Endothelial cell of umbilical vein (primary cell): Measurements from ENCODE around the gene CEP20. TPM values are rescaled to one million over a fixed set of nuclear protein-coding genes. Genes with fewer than 3 reads are reported as not detected.

ENCODE experiments used
- BruUV-seq: library from RNA; stranded (reverse); fragments of 400-500 nt; replicated peaks from 2 replicates; lab custom pipeline; 2021; lab: Mats Ljungman, UMichigan
- CTCF ChIA-PET: fragments of 300-600, 350-600 bp; sonication (Branson Sonifier 250); formaldehyde crosslinking; loops from one replicate; lab custom pipeline; 2021; ENCODE audit warnings: antibody characterized with exemption, inconsistent platforms; lab: Charles Lee
- POLR2A ChIA-PET: fragments of 300-600, 350-600 bp; sonication (Branson Sonifier 250); formaldehyde crosslinking; loops from one replicate; lab custom pipeline; 2021; ENCODE audit warnings: antibody characterized with exemption, inconsistent platforms; lab: Charles Lee
- DNase-seq: peaks from one replicate; pipeline ENCODE4 v3.0.0-alpha.2; 2011; ENCODE audit warnings: low read depth, low spot score
- FAIRE-seq: peaks from 2 replicates; lab custom pipeline; 2011; peaks lifted over from hg19 to GRCh38; lab: Jason Lieb, UNC
- H2AFZ ChIP-seq: 2 replicates; pipeline ENCODE4 v1.6.0; 2012; ENCODE audit warnings: low read depth, low read length, control low read depth, inconsistent platforms
- H3K27ac ChIP-seq: 2 replicates; pipeline ENCODE4 v1.5.1; 2011; ENCODE audit warnings: low read depth, mild to moderate bottlenecking, control low read depth, low read length, moderate library complexity; ENCODE audit not compliant: insufficient read depth
- H3K27me3 ChIP-seq, 2 experiments: 2 replicates each; pipeline versions ENCODE4 v1.6.0 to v1.6.1; 2011; ENCODE audit warnings: low read length in 2 of 2, mixed read lengths in 1 of 2; ENCODE audit not compliant: control insufficient read depth in 2 of 2, insufficient read depth in 2 of 2
- H3K36me3 ChIP-seq, 2 experiments: 2 replicates in 1 of 2; 3 replicates in 1 of 2; pipeline ENCODE4 v1.5.1; 2011; ENCODE audit warnings: low read length in 2 of 2, mild to moderate bottlenecking in 1 of 2, moderate library complexity in 1 of 2; ENCODE audit not compliant: control insufficient read depth in 2 of 2, insufficient read depth in 2 of 2; ENCODE audit errors: extremely low read depth in 1 of 2
- H3K4me1 ChIP-seq: 3 replicates; pipeline ENCODE4 v1.5.1; 2011; ENCODE audit warnings: mild to moderate bottlenecking, low read length; ENCODE audit not compliant: control insufficient read depth, insufficient read depth; ENCODE audit errors: extremely low read depth
- H3K4me2 ChIP-seq: 2 replicates; pipeline ENCODE4 v1.6.1; 2011; ENCODE audit warnings: low read length, control low read depth, mixed read lengths; ENCODE audit not compliant: insufficient read depth
- H3K4me3 ChIP-seq, 3 experiments: fragments of 200-600 bp in 1 of 3; sonication (generic), shearing (Covaris generic) in 1 of 3; replicated peaks in 1 of 3; 2 replicates each; pipeline ENCODE4 v1.5.1; 2011 to 2016; ENCODE audit warnings: control low read depth in 3 of 3, low read length in 3 of 3, mild to moderate bottlenecking in 2 of 3, inconsistent platforms in 1 of 3, low read depth in 1 of 3, moderate library complexity in 1 of 3; ENCODE audit not compliant: insufficient read depth in 1 of 3
- H3K79me2 ChIP-seq: 2 replicates; pipeline ENCODE4 v1.6.0; 2012; ENCODE audit warnings: low read length, inconsistent platforms; ENCODE audit not compliant: control insufficient read depth, insufficient read depth
- H3K9ac ChIP-seq: replicated peaks from 2 replicates; pipeline ENCODE3; 2011; ENCODE audit warnings: low read length, control low read depth; ENCODE audit not compliant: insufficient read depth; ENCODE audit errors: extremely low read depth
- H3K9me1 ChIP-seq: replicated peaks from 3 replicates; pipeline ENCODE4 v1.6.0; 2011; ENCODE audit warnings: mild to moderate bottlenecking, low read length; ENCODE audit not compliant: control insufficient read depth, insufficient read depth; ENCODE audit errors: extremely low read depth
- H3K9me3 ChIP-seq: replicated peaks from 2 replicates; pipeline ENCODE4 v1.5.1; 2012; ENCODE audit warnings: low read length, inconsistent platforms; ENCODE audit not compliant: control insufficient read depth, insufficient read depth
- H4K20me1 ChIP-seq: replicated peaks from 2 replicates; pipeline ENCODE3; 2011; ENCODE audit warnings: mild to moderate bottlenecking, low read length; ENCODE audit not compliant: control insufficient read depth, insufficient read depth; ENCODE audit errors: extremely low read depth
- MYC ChIP-seq: IDR thresholded peaks from one replicate; pipeline ENCODE4 v1.6.1; 2011; ENCODE audit warnings: mild to moderate bottlenecking, low read depth, low read length
- dilution Hi-C: fragments of 300-500 bp; cut with MboI; formaldehyde crosslinking; loops from one replicate; pipeline ENCODE4 v1.15.0; 2019; ENCODE audit warnings: low sequenced_read_pairs; ENCODE audit not compliant: extremely low pct_ligation_motif_present
- intact Hi-C: fragments of 100-400 bp; cut with micrococcal nuclease; formaldehyde crosslinking; loops from one replicate; pipeline ENCODE4 v1.10.0; 2022
- polyA plus RNA-seq, 4 experiments: library from polyadenylated mRNA; depleted of rRNA in 3 of 4; stranded (reverse) in 3 of 4; unstranded in 1 of 4; fragments of >200 nt; gene quantifications; 2 replicates each; pipeline versions ENCODE4 v1.2.1 to v1.2.3, GENCODE V29; 2011 to 2012; ENCODE audit warnings: missing spikeins in 1 of 4
- total RNA-seq: library from RNA; stranded (reverse); gene quantifications from 2 replicates; pipeline ENCODE4 v1.2.3, GENCODE V29; 2021
- TF ChIP-seq, protein P1 (sequence below), 2 donors: IDR thresholded peaks; 1 replicate in 1 of 2; 2 replicates in 1 of 2; pipeline ENCODE4 v1.5.1; 2011; ENCODE audit warnings: low read length in 2 of 2, mild to moderate bottlenecking in 2 of 2, moderate library complexity in 2 of 2, control low read depth in 1 of 2, inconsistent platforms in 1 of 2, low read depth in 1 of 2; ENCODE audit not compliant: insufficient read depth in 1 of 2; ENCODE audit errors: extremely low read depth in 1 of 2
- TF ChIP-seq, protein P2 (sequence below): IDR thresholded peaks from 2 replicates; pipeline ENCODE4 v1.6.1; 2011; ENCODE audit not compliant: insufficient read depth, insufficient read length

CEP20 gene
- total and polyA plus RNA-seq, 2 donors (not counting 3 experiments of a cell fraction or from before 2014, with no cell fraction given): 9.5 to 28.0 TPM

DNA sequence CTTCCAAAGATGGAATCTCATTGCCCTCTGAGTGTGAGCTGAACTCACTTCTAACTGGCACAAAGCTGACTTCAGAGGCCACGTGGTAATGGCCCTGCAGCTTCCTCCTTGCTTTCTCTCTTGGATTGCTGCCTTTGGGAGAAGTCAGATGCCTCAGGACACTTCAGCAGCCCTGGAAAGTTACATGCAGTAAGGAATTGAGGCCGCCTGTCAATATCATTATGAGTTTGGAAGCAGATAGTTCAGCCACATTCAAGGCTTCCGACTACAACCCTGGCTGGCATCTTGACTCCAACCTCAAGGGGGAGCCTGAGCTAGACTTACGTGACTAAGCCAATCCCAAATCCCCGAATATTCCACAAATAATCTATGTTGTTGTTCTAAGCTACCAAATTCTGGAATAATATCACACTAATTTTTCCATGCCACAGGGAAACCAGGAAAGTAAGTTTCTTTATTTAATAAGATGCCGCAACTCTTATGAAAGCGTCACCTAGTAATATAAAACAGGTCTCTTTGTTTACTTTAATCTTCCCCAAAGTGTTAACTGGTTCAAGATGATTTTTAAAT is 13.6 kb downstream of the CEP20 start:
- Histone ChIP-seq H3K36me3 (peaks cover 0 to 5% of the 10 kb centered on the region in 2 experiments), H3K27me3 (no peaks in the 10 kb centered on the region), H2AFZ (peak overlapping the region; percentile 84), H3K79me2 (no peaks in the 10 kb centered on the region), H3K4me1 (peaks cover 9% of the 10 kb centered on the region), H3K9ac (peak overlapping the region; percentile 38), H3K9me1 (no peaks in the 10 kb centered on the region), H3K4me3 (no peak overlapping the region), H3K4me2 (no peak overlapping the region), H3K27ac (no peak overlapping the region), H4K20me1 (no peaks in the 10 kb centered on the region), H3K9me3 (no peaks in the 10 kb centered on the region)
- dilution Hi-C loops: no loop called here
- TF ChIP-seq, protein P1, sequence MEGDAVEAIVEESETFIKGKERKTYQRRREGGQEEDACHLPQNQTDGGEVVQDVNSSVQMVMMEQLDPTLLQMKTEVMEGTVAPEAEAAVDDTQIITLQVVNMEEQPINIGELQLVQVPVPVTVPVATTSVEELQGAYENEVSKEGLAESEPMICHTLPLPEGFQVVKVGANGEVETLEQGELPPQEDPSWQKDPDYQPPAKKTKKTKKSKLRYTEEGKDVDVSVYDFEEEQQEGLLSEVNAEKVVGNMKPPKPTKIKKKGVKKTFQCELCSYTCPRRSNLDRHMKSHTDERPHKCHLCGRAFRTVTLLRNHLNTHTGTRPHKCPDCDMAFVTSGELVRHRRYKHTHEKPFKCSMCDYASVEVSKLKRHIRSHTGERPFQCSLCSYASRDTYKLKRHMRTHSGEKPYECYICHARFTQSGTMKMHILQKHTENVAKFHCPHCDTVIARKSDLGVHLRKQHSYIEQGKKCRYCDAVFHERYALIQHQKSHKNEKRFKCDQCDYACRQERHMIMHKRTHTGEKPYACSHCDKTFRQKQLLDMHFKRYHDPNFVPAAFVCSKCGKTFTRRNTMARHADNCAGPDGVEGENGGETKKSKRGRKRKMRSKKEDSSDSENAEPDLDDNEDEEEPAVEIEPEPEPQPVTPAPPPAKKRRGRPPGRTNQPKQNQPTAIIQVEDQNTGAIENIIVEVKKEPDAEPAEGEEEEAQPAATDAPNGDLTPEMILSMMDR (IDR thresholded peaks at IDR 0.05; ENCODE audit: extremely low read depth in 1 of 2, insufficient read depth in 1 of 2, low read depth in 1 of 2, low read length in 2 of 2): peak; percentile 83 to 87
- TF ChIP-seq, protein P2, sequence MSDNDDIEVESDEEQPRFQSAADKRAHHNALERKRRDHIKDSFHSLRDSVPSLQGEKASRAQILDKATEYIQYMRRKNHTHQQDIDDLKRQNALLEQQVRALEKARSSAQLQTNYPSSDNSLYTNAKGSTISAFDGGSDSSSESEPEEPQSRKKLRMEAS: peak; percentile 52
- no peak for TF ChIP-seq MYC
- intact Hi-C loops: loop anchor here (1.0 to 10.0 kb wide), 3 partner anchors 147 to 320 kb away; no protein-coding TSS in a partner anchor
- FAIRE-seq (peak; percentile 95), DNase-seq (peak; percentile 84)
- BruUV-seq: no TSS peak
- CTCF ChIA-PET: interaction anchor here (0.6 to 4.2 kb wide), 66 partner anchors 9 to 320 kb away, joined by 3 to 43 read pairs (median 6); partner anchors contain the start of gene CEP20
- POLR2A ChIA-PET: interaction anchor here (0.6 to 1.5 kb wide), 3 partner anchors 14 to 170 kb away, joined by 3 to 5 read pairs (median 4); partner anchors contain the start of gene CEP20
